ENCODE data around the gene FMN2.

DNA sequence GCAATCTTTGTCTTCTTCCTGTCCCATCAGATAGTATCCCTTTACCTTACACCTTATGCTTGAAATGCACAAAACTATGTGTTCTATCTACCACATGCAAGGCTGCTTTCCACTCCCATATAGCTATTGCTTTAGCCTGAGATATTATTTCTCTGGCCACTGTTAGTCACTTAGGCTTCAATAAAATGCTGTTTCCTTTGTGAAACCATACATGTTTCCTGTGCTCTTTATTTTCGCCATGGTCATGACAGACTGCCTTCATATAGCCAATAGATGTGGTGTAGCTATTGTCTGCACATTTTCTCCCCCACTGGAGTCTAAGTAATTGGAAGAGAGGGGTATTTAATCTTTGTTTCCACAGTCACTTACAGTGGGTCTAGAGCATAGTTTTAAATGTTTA, 411.9 kb downstream of the FMN2 start:
- TF ChIP-seq, protein P1, sequence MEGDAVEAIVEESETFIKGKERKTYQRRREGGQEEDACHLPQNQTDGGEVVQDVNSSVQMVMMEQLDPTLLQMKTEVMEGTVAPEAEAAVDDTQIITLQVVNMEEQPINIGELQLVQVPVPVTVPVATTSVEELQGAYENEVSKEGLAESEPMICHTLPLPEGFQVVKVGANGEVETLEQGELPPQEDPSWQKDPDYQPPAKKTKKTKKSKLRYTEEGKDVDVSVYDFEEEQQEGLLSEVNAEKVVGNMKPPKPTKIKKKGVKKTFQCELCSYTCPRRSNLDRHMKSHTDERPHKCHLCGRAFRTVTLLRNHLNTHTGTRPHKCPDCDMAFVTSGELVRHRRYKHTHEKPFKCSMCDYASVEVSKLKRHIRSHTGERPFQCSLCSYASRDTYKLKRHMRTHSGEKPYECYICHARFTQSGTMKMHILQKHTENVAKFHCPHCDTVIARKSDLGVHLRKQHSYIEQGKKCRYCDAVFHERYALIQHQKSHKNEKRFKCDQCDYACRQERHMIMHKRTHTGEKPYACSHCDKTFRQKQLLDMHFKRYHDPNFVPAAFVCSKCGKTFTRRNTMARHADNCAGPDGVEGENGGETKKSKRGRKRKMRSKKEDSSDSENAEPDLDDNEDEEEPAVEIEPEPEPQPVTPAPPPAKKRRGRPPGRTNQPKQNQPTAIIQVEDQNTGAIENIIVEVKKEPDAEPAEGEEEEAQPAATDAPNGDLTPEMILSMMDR (IDR thresholded peaks at IDR 0.05): no peak
- TF ChIP-seq ZFX (IDR thresholded peaks at IDR 0.05; ENCODE audit: borderline replicate concordance): no peak
